ENCODE data around the gene INS.

Gene INS

GRCh38 chr11:2193099-2193887, 32.3 kb upstream of the INS start:
- no peaks in the 10 kb centered on the region for H3K36me3 Mint-ChIP-seq
- H3K27me3 Mint-ChIP-seq = peaks cover 25% of the 10 kb centered on the region
- H3K4me3 Mint-ChIP-seq = no peak overlapping the region
- no peaks in the 10 kb centered on the region for H3K9me3 Mint-ChIP-seq
- ATAC-seq (ENCODE audit: low read depth) = no peak
- peaks cover 18% of the 10 kb centered on the region for H3K4me1 Mint-ChIP-seq
- DNase-seq (ENCODE audit: low spot score in 2 of 2) = no peak
- H3K27ac Mint-ChIP-seq = no peak overlapping the region

- H3K4me3 Mint-ChIP-seq = no peak overlapping the region
- no peaks in the 10 kb centered on the region for H3K9me3 Mint-ChIP-seq
- H3K27ac Mint-ChIP-seq = no peak overlapping the region
- ATAC-seq (ENCODE audit: low read depth) = no peak
- H3K36me3 Mint-ChIP-seq = no peaks in the 10 kb centered on the region
- H3K4me1 Mint-ChIP-seq = peaks cover 18% of the 10 kb centered on the region
- peaks cover 25% of the 10 kb centered on the region for H3K27me3 Mint-ChIP-seq
- DNase-seq (ENCODE audit: low spot score in 2 of 2) = no peak
These were observed 31.4 kb upstream of the INS start for GRCh38 chr11:2192435-2192834.

GRCh38 chr11:2191883-2192282, 30.9 kb upstream of the INS start:
- peaks cover 14% of the 10 kb centered on the region for H3K4me1 Mint-ChIP-seq
- no peak overlapping the region for H3K27ac Mint-ChIP-seq
- no peak for DNase-seq (ENCODE audit: low spot score in 2 of 2)
- H3K36me3 Mint-ChIP-seq = no peaks in the 10 kb centered on the region
- no peak for ATAC-seq (ENCODE audit: low read depth)
- H3K9me3 Mint-ChIP-seq = no peaks in the 10 kb centered on the region
- peaks cover 21% of the 10 kb centered on the region for H3K27me3 Mint-ChIP-seq
- H3K4me3 Mint-ChIP-seq = no peak overlapping the region

GRCh38 chr11:2190657-2191471, 29.9 kb upstream of the INS start:
- Mint-ChIP-seq H3K27me3 (peaks cover 14% of the 10 kb centered on the region), H3K27ac (no peak overlapping the region), H3K4me1 (peaks cover 5% of the 10 kb centered on the region), H3K4me3 (no peak overlapping the region), H3K36me3 (no peaks in the 10 kb centered on the region), H3K9me3 (no peaks in the 10 kb centered on the region)
- DNase-seq (ENCODE audit: low spot score in 2 of 2) (no peak), ATAC-seq (ENCODE audit: low read depth) (peak; percentile 47)

- Mint-ChIP-seq H3K27ac (no peak overlapping the region), H3K4me3 (no peak overlapping the region), H3K4me1 (peaks cover 5% of the 10 kb centered on the region), H3K9me3 (no peaks in the 10 kb centered on the region), H3K27me3 (peaks cover 16% of the 10 kb centered on the region), H3K36me3 (no peaks in the 10 kb centered on the region)
- no peak for ATAC-seq (ENCODE audit: low read depth)
- DNase-seq (ENCODE audit: low spot score in 2 of 2) = no peak
These were observed 29.1 kb upstream of the INS start for GRCh38 chr11:2189938-2190656.

GRCh38 chr11:2188745-2189144, 27.7 kb upstream of the INS start:
- no peak overlapping the region for H3K27ac Mint-ChIP-seq
- DNase-seq (ENCODE audit: low spot score in 2 of 2) (no peak), ATAC-seq (ENCODE audit: low read depth) (no peak)
- peaks cover 3% of the 10 kb centered on the region for H3K4me1 Mint-ChIP-seq
- H3K27me3 Mint-ChIP-seq = peaks cover 19% of the 10 kb centered on the region
- H3K4me3 Mint-ChIP-seq = no peak overlapping the region
- no peaks in the 10 kb centered on the region for H3K9me3 Mint-ChIP-seq
- no peaks in the 10 kb centered on the region for H3K36me3 Mint-ChIP-seq

GRCh38 chr11:2187280-2187707, 26.3 kb upstream of the INS start:
- H3K27ac Mint-ChIP-seq = no peak overlapping the region
- peaks cover 15% of the 10 kb centered on the region for H3K27me3 Mint-ChIP-seq
- H3K4me3 Mint-ChIP-seq = no peak overlapping the region
- DNase-seq (ENCODE audit: low spot score in 2 of 2) (no peak), ATAC-seq (ENCODE audit: low read depth) (no peak)
- H3K4me1 Mint-ChIP-seq = peaks cover 3% of the 10 kb centered on the region
- H3K36me3 Mint-ChIP-seq = no peaks in the 10 kb centered on the region
- no peaks in the 10 kb centered on the region for H3K9me3 Mint-ChIP-seq

- Mint-ChIP-seq H3K4me1 (peaks cover 3% of the 10 kb centered on the region), H3K27ac (no peak overlapping the region), H3K4me3 (no peak overlapping the region), H3K9me3 (no peaks in the 10 kb centered on the region), H3K36me3 (no peaks in the 10 kb centered on the region), H3K27me3 (peaks cover 15% of the 10 kb centered on the region)
- ATAC-seq (ENCODE audit: low read depth) = peak; percentile 80
- DNase-seq (ENCODE audit: low spot score in 2 of 2) = peak in 1 of 2 donors; percentile 23
These were observed 25.8 kb upstream of the INS start for GRCh38 chr11:2186669-2187279.

GRCh38 chr11:2185324-2186085, 24.5 kb upstream of the INS start:
- no peak overlapping the region for H3K4me3 Mint-ChIP-seq
- no peaks in the 10 kb centered on the region for H3K4me1 Mint-ChIP-seq
- ATAC-seq (ENCODE audit: low read depth) (no peak), DNase-seq (ENCODE audit: low spot score in 2 of 2) (no peak)
- H3K27ac Mint-ChIP-seq = no peak overlapping the region
- no peaks in the 10 kb centered on the region for H3K36me3 Mint-ChIP-seq
- H3K9me3 Mint-ChIP-seq = no peaks in the 10 kb centered on the region
- H3K27me3 Mint-ChIP-seq = peaks cover 15% of the 10 kb centered on the region

GRCh38 chr11:2182692-2183474, 21.9 kb upstream of the INS start:
- no peaks in the 10 kb centered on the region for H3K4me1 Mint-ChIP-seq
- no peak for DNase-seq (ENCODE audit: low spot score in 2 of 2)

GRCh38 chr11:2182075-2182474, 21.1 kb upstream of the INS start:
- no peaks in the 10 kb centered on the region for H3K4me1 Mint-ChIP-seq
- H3K4me3 Mint-ChIP-seq = no peak overlapping the region
- H3K36me3 Mint-ChIP-seq = no peaks in the 10 kb centered on the region
- ATAC-seq (ENCODE audit: low read depth) (no peak), DNase-seq (ENCODE audit: low spot score in 2 of 2) (no peak)
- no peak overlapping the region for H3K27ac Mint-ChIP-seq
- no peaks in the 10 kb centered on the region for H3K9me3 Mint-ChIP-seq
- peaks cover 10% of the 10 kb centered on the region for H3K27me3 Mint-ChIP-seq

More at GRCh38 chr11:2182692-2183474, 21.9 kb upstream of the INS start:
- Mint-ChIP-seq H3K9me3 (no peaks in the 10 kb centered on the region), H3K27ac (no peak overlapping the region), H3K36me3 (no peaks in the 10 kb centered on the region), H3K4me3 (no peak overlapping the region), H3K27me3 (peaks cover 10% of the 10 kb centered on the region)
- no peak for ATAC-seq (ENCODE audit: low read depth)

GRCh38 chr11:2180789-2181370, 19.9 kb upstream of the INS start:
- peaks cover 7% of the 10 kb centered on the region for H3K27me3 Mint-ChIP-seq
- no peaks in the 10 kb centered on the region for H3K9me3 Mint-ChIP-seq
- H3K27ac Mint-ChIP-seq = no peak overlapping the region
- ATAC-seq (ENCODE audit: low read depth) (no peak), DNase-seq (ENCODE audit: low spot score in 2 of 2) (no peak)
- H3K36me3 Mint-ChIP-seq = no peaks in the 10 kb centered on the region
- no peak overlapping the region for H3K4me3 Mint-ChIP-seq
- H3K4me1 Mint-ChIP-seq = no peaks in the 10 kb centered on the region

Measured in memory B cell (primary cell).